OCI-LY7 (cell line): ENCODE measurements around the gene ACOD1. TPM values are rescaled to one million over a fixed set of nuclear protein-coding genes. Genes with fewer than 3 reads are reported as not detected.

ENCODE experiments used
- BruUV-seq: library from RNA; stranded (reverse); fragments of 400-500 nt; replicated peaks from 2 replicates; lab custom pipeline; 2021; lab: Mats Ljungman, UMichigan
- CTCF ChIA-PET: fragments of 300-600 bp; sonication (Branson Sonifier 250); formaldehyde crosslinking; loops from one replicate; lab custom pipeline; 2022; ENCODE audit warnings: antibody characterized with exemption; ENCODE audit not compliant: unreplicated experiment; lab: Charles Lee
- POLR2A ChIA-PET: fragments of 300-600 bp; sonication (Branson Sonifier 250); formaldehyde crosslinking; loops from one replicate; lab custom pipeline; 2022; ENCODE audit warnings: antibody characterized with exemption; lab: Charles Lee
- DNase-seq: peaks from one replicate; pipeline ENCODE4 v3.0.0-alpha.2; 2015; ENCODE audit warnings: low spot score
- H2AFZ ChIP-seq: fragments of 200-600 bp; sonication (generic), shearing (Covaris generic); 2 replicates; pipeline ENCODE4 v1.6.1; 2014; ENCODE audit warnings: mild to moderate bottlenecking, antibody characterized with exemption, low read length, moderate library complexity
- H3K27ac ChIP-seq: fragments of 200-600 bp; sonication (generic); 2 replicates; pipeline ENCODE4 v1.5.1; 2014; ENCODE audit warnings: mixed run types, low read depth, mild to moderate bottlenecking, moderate library complexity, low read length, inconsistent platforms; ENCODE audit not compliant: poor library complexity, severe bottlenecking
- H3K36me3 ChIP-seq: fragments of 200-600 bp; sonication (generic); 2 replicates; pipeline ENCODE4 v1.6.1; 2014; ENCODE audit warnings: mild to moderate bottlenecking, antibody characterized with exemption, low read length, moderate library complexity, mixed read lengths; ENCODE audit not compliant: insufficient read depth
- H3K4me1 ChIP-seq: fragments of 200-600 bp; sonication (generic); 2 replicates; pipeline ENCODE4 v1.5.1; 2014; ENCODE audit warnings: mild to moderate bottlenecking, low read length; ENCODE audit not compliant: insufficient read depth, poor library complexity, severe bottlenecking
- H3K4me2 ChIP-seq: fragments of 200-600 bp; sonication (generic); 2 replicates; pipeline ENCODE4 v1.6.1; 2014; ENCODE audit warnings: mild to moderate bottlenecking, low read length
- H3K4me3 ChIP-seq: fragments of 200-600 bp; sonication (generic); 2 replicates; pipeline ENCODE4 v1.5.1; 2014; ENCODE audit warnings: mild to moderate bottlenecking, low read depth, low read length; ENCODE audit not compliant: poor library complexity, severe bottlenecking
- H3K79me2 ChIP-seq: fragments of 200-600 bp; sonication (generic); 2 replicates; pipeline ENCODE4 v1.6.1; 2016; ENCODE audit warnings: low read depth, mild to moderate bottlenecking, low read length, moderate library complexity, mixed read lengths; ENCODE audit not compliant: insufficient read depth
- H3K9me2 ChIP-seq: fragments of 200-600 bp; sonication (generic); 2 replicates; pipeline ENCODE4 v1.6.1; 2016; ENCODE audit warnings: mild to moderate bottlenecking, low read length, mixed read lengths; ENCODE audit not compliant: insufficient read depth
- H3K9me3 ChIP-seq: fragments of 200-600 bp; sonication (generic); 2 replicates; pipeline ENCODE4 v1.6.1; 2014; ENCODE audit warnings: mild to moderate bottlenecking, mixed run types, low read length, mixed read lengths
- H4K20me1 ChIP-seq: fragments of 200-600 bp; sonication (generic); 2 replicates; pipeline ENCODE4 v1.6.1; 2014; ENCODE audit warnings: mild to moderate bottlenecking, antibody characterized with exemption, low read length, moderate library complexity, mixed read lengths; ENCODE audit not compliant: insufficient read depth
- EZH2phosphoT487 ChIP-seq: fragments of 200-600 bp; sonication (generic); IDR thresholded peaks from 2 replicates; pipeline ENCODE4 v1.6.1; 2018; ENCODE audit warnings: low read depth, borderline replicate concordance, mild to moderate bottlenecking, mixed run types, antibody characterized with exemption, low read length, moderate library complexity, mixed read lengths
- intact Hi-C: fragments of 100-400 bp; cut with micrococcal nuclease; formaldehyde crosslinking; loops from one replicate; pipeline ENCODE4 v1.10.0; 2022; ENCODE audit not compliant: unreplicated experiment
- total RNA-seq, 2 experiments: library from RNA; depleted of rRNA in 1 of 2; stranded (reverse); fragments of >200 nt in 1 of 2; shearing (Covaris generic) in 1 of 2; gene quantifications; 2 replicates each; pipeline ENCODE4 v1.2.3, GENCODE V29; 2014 to 2022
- TF ChIP-seq, protein P1 (sequence below): fragments of 200-600 bp; sonication (generic); conservative IDR thresholded peaks from 2 replicates; pipeline ENCODE4 v1.5.1; 2014; ENCODE audit warnings: mild to moderate bottlenecking, antibody characterized with exemption, low read length, moderate library complexity, mixed read lengths

ACOD1 gene
- total RNA-seq, 2 experiments from 2014 or later = not detected

GRCh38 chr13:76991796-76992547 lies 43.7 kb downstream of the ACOD1 start, which contains the start of gene CLN5:
TSS of gene CLN5 (plus strand) at chr13:76992081. CDS start at chr13:76992099, 18 bp downstream.
- TF ChIP-seq EZH2phosphoT487 = no peak
- TF ChIP-seq, protein P1, sequence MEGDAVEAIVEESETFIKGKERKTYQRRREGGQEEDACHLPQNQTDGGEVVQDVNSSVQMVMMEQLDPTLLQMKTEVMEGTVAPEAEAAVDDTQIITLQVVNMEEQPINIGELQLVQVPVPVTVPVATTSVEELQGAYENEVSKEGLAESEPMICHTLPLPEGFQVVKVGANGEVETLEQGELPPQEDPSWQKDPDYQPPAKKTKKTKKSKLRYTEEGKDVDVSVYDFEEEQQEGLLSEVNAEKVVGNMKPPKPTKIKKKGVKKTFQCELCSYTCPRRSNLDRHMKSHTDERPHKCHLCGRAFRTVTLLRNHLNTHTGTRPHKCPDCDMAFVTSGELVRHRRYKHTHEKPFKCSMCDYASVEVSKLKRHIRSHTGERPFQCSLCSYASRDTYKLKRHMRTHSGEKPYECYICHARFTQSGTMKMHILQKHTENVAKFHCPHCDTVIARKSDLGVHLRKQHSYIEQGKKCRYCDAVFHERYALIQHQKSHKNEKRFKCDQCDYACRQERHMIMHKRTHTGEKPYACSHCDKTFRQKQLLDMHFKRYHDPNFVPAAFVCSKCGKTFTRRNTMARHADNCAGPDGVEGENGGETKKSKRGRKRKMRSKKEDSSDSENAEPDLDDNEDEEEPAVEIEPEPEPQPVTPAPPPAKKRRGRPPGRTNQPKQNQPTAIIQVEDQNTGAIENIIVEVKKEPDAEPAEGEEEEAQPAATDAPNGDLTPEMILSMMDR = no peak
- intact Hi-C loops = loop anchor here (1.0 to 5.0 kb wide), 3 partner anchors 35 to 515 kb away; partner anchors contain the start of gene FBXL3
- Histone ChIP-seq H3K79me2 (no peaks in the 10 kb centered on the region), H3K4me1 (peaks cover 10% of the 10 kb centered on the region), H3K4me3 (peak within 1 kb of the TSS; percentile 79), H3K9me3 (no peaks in the 10 kb centered on the region), H3K27ac (peak within 1 kb of the TSS; percentile 27), H4K20me1 (no peaks in the 10 kb centered on the region), H3K36me3 (peaks cover 12% of the 10 kb centered on the region; the same call in 1 of the 2 replicates), H2AFZ (peak within 1 kb of the TSS; percentile 99), H3K4me2 (peak within 1 kb of the TSS; percentile 93), H3K9me2 (no peaks in the 10 kb centered on the region)
- BruUV-seq = no TSS peak
- DNase-seq = peak; percentile 96
- CTCF ChIA-PET = interaction anchor here (1.4 kb wide), 1 partner anchor 10 kb away, joined by 4 read pairs; no protein-coding TSS in a partner anchor
- POLR2A ChIA-PET = interaction anchor here (0.6 to 3.8 kb wide), 10 partner anchors 10 to 1449 kb away, joined by 3 to 28 read pairs (median 5); partner anchors contain the start of gene FBXL3

GRCh38 chr13:76992548-76993001 lies 44.3 kb downstream of the ACOD1 start:
- ChIA-PET POLR2A (interaction anchor here (0.7 to 3.8 kb wide), 10 partner anchors 10 to 1449 kb away, joined by 3 to 28 read pairs (median 3); partner anchors contain the start of gene FBXL3), CTCF (interaction anchor here (1.4 kb wide), 1 partner anchor 9 kb away, joined by 4 read pairs; no protein-coding TSS in a partner anchor)
- intact Hi-C loops = loop anchor here (1.0 to 5.0 kb wide), 2 partner anchors 35 to 515 kb away; partner anchors contain the start of gene FBXL3
- Histone ChIP-seq H3K27ac (peak overlapping the region; percentile 27), H3K9me3 (no peaks in the 10 kb centered on the region), H4K20me1 (no peaks in the 10 kb centered on the region), H3K36me3 (peaks cover 13% of the 10 kb centered on the region; the same call in 1 of the 2 replicates), H3K4me1 (peaks cover 10% of the 10 kb centered on the region), H3K4me3 (peak overlapping the region; percentile 79), H3K79me2 (no peaks in the 10 kb centered on the region), H2AFZ (peak overlapping the region; percentile 99), H3K4me2 (peak overlapping the region; percentile 78), H3K9me2 (no peaks in the 10 kb centered on the region)
- BruUV-seq = TSS peak; percentile 60
- peak; percentile 48 for DNase-seq
- TF ChIP-seq, protein P1 = no peak
- TF ChIP-seq EZH2phosphoT487 = no peak
